GF-D8 (cell line): ENCODE data around the gene PALD1.
"Not testable (repeated sequence)": the region's sequence is repeated elsewhere in the genome, so short reads cannot be mapped to it uniquely, and the experiment has no call there.

ENCODE experiments used
- DNase-seq: peaks from one replicate; lab custom pipeline; 2025; lab: John Stamatoyannopoulos, UW

The PALD1 gene

GRCh38 chr10:70614364-70614763 is 135.8 kb downstream of the PALD1 start:
- DNase-seq = not testable (repeated sequence)

- DNase-seq = no peak
These were observed 136.6 kb downstream of the PALD1 start for GRCh38 chr10:70615211-70615610.

GRCh38 chr10:70615784-70616522 is 137.4 kb downstream of the PALD1 start:
- DNase-seq = no peak

GRCh38 chr10:70616761-70617160 is 138.2 kb downstream of the PALD1 start:
- no peak for DNase-seq
